LHCN-M2 (cell line): ENCODE results near the gene DNAJB5. TPM values are rescaled to one million over a fixed set of nuclear protein-coding genes. Genes with fewer than 3 reads are reported as not detected.

Experiments
- DNase-seq: peaks from one replicate; pipeline ENCODE4 v3.0.0-alpha.2; 2012; ENCODE audit warnings: low read depth
- total RNA-seq: library from RNA; depleted of rRNA; stranded (reverse); fragments of >200 nt; gene quantifications from 2 replicates; pipeline ENCODE4 v1.2.3, GENCODE V29; 2014

Gene DNAJB5
- total RNA-seq, 1 experiment from 2014 or later = 20.8 TPM

DNA sequence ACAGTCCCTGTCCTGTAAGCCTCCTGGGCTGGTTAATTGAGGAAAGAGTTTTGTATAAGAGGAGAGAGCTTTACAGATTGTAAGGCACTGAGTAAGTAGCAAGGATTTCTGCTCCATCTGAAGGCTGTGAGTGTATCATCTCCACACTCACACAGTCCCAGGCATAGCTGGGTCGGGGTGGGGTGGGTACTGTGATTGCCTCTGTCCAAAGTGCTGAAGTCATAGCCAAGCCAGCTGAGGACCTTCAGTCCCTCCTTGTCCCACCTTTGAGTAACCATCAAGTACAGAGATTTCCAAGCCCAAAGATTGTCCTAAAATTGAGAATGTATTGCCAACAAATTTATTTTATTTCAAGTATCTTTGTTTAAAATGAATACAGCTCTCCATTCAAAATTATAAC lies 5.5 kb upstream of the DNAJB5 start:
- peak; percentile 34 for DNase-seq

- DNase-seq = peak; percentile 61
These were observed 4.1 kb upstream of the DNAJB5 start for GRCh38 chr9:34985311-34985899.

DNA sequence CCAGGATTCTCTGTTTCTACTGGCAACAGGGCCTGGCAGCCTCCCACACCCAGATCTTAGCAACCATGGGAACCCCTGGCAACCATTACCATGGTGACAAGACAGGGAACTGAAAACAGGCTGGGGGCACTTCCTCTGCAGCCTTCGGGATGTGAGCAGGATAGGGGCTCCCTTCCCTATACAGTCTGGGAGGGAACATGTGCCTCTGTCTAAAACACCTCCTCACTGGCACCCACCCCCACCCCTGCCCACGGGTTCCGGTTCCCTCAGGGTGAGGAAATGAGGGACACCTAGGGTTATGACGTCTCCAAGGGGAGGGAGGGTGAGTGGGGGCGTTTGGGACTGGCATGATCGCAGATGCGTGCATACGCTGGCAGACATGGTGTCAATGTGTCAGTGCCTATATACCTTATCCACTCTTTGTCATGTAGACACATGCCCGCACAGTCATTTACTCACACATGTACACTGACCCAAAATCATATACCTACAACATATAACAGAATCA lies 3.0 kb upstream of the DNAJB5 start:
- DNase-seq = no peak

DNA sequence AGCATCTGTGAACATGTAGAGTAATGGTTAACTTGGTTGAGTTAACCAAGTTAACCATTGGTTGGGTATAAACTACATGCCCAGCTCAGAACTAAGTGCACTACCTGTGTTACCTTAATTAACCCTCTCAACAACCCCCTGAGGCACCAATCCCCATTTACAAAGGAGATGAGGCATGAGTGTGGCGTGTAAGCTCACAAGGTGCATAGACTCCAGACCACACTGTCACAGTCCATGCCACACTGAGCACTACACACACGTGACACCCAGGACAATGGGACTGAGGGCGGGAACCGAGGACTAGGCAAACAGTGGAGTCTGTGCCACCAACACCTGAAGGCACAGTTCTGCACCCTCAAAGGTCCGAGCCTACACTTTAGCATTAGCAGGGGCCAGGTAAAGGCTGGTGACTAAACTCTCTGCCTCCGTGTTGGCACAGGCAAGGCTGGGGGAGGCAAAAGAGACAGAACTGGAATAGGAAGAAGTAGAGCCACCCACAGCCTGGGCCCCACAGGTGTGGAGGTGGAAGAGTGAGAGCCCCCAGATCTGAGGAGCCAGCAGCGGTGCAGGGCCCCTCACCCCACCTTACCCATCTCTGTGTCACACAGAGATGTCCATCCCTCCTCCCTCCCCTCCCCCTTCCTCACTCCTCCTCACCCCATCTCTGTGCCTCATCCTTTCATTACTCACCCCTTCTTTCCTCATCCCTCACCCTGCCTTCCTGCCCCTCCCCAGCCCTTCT lies 2.2 kb upstream of the DNAJB5 start:
- no peak for DNase-seq

- DNase-seq = no peak
These were observed 1.1 kb upstream of the DNAJB5 start for GRCh38 chr9:34988218-34989002.

GRCh38 chr9:34989946-34990635 lies 546 bp downstream of the DNAJB5 start:
- peak; percentile 50 for DNase-seq

GRCh38 chr9:34990908-34991606 lies 1.5 kb downstream of the DNAJB5 start:
- DNase-seq = no peak

DNA sequence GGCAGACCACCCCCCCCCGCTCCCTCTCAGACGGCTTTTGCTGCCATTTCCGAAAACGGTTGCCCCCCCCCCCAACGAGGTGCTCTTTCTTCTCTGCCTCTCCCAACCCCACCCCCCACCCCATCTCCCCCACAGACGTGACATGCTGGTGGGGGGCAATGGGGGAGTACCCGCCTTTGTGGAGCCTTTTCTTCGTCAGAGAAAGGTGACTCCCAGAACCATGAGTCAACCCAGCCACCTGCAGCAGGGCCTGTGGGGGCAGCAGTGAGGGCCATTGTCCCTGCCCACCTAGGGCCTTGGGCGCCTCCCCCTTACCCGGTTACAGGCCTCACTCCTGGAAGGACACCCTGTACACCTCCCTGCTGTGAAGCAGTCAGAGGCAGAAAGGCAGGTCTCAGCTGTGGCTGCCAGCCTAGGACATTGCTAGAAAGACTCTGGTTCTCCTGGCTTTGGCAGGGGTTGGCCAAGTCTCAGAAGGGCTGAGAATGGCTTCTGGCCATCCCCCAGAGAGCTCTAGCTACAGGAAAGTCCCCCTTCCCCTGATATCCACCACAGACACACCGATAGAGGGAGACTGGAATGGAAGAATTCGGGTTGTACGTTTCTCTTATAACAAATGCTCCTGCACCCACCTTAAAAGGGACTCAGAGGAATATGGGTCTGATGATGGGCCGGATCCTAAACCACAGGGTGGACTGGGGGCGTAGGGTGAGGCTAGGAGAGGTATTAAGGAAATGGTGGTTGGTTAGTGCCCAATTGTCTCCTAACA lies 2.2 kb downstream of the DNAJB5 start:
- peak; percentile 41 for DNase-seq

DNA sequence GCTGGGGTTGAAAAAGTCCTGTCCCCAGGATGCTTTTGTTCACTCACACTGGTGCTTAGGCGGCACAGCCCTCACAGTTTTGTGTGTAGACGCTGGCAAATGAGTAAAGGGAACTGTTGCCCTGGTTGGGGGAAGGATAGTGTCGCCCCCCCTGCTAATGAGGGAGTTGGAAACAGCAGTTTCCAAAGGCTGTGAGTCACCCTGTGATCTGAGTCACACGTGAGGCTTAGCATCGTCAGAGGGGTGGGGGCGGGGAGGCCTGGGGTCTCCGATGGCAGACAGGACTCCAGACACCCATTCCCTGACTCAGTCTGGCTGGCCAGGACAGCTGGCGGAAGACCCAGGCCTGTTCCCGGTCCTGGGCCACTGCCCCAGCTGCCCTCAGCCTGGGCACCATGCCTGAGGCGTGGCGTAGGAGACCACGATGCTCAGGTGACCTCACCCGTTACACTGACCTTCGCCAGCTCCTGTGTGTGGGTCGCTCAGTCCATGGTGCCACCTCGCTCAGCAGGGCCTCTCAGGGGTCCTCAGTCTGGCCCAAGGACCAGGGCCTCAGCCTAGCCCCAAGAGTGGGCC lies 2.9 kb downstream of the DNAJB5 start:
- DNase-seq = peak; percentile 96

DNA sequence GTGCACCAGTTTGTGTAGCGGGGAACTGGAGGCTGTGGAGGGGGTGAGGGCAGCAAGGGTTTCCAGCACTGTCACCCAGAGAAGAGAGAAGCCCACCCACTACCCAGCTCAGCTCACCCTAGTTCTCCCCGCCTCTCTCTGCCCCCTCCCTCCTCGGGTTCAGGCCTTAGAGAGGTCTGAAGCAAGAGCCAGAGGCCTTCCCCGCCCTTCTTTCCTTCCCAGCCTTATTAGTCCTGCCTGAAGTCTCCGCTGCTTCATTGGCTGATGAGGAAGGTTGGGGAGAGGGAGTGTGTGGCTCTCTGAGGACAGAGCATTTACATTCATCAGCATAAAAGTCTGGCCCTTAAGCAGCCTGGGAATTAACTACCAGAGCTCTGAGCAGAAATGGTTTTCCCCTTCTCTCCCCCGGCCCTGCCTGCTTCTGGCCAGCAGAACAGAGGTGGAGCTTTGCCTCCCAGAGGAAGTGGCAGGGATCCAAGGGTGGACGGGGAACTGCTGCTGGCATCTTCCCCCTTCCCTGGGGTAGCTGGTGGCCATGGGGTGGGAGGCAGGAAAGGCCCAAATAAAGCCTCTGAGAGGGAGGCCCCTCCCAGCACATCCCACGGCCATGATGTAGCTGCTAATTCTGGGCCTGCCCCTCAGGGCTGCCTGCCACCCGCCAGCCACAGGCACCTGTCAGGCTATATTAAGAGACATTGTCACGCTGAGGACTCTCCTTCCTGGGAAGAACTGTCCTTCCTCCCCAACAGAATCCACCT lies 4.1 kb downstream of the DNAJB5 start:
- peak; percentile 82 for DNase-seq

DNA sequence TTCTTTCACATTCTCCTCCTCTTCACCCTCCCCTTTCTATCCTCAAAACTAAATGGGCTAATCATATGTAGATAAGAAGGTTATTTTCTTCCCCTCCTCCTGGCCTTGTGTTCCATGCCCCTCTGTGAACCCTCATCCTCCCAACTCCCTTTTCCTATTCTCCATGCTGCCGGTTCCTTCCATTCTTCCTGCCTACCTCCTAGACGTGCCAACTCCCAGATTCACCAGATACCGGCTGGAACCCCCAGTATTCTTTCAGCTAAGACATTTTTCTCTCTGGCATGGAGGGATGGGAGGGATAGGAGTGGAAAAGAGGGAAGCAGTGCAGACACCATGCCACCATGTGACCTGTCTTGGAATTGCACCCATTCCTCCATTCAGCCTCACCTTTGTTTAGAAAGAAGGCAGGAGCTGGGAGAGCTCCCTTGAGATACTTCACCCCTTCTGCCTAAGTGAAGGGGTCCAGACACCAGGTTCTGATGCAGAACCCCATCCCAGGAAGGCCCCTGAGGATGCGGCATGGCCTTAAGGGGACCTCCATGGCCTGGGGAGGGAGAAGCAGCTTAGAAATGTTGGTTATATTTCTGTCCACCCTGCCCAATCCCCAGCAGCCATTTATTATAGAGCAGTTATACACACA lies 4.8 kb downstream of the DNAJB5 start:
- peak; percentile 67 for DNase-seq

DNA sequence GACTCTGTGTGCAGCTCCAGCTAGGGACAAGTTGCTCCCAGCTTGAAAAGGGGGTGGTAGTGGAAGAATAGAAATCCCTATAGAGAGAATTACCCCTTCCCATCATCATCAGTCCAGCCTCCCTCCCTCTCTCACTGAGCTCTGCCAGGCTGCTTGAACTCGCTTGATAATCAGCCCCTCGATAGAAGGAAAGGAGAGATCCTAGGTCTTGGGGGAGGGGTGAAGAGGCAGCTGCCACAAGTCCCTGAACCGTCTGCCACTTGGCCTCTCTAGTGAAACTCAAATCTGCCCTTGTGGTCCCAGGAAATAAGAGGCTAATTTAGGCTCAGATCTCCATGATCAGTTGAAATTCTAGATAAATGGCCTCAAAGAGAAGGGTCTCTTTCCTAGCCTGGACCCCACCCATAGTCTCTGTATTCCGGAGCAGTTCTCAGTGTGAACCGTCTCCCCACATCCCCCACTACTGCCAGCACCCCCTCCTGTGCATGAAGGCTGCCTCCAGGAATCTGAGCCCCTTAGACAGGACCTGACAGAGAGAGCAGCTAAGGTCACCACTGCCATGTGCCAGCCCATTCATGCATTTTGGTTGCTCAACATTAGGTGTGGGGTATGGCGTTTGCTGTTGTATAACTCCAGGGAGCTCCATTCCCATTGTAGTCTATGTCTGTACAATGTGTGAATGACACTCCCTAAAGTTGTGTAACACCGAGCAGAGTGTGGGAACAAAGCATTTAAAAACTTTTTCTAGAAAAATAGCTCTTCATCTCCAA lies 5.5 kb downstream of the DNAJB5 start:
- DNase-seq = peak; percentile 51

DNA sequence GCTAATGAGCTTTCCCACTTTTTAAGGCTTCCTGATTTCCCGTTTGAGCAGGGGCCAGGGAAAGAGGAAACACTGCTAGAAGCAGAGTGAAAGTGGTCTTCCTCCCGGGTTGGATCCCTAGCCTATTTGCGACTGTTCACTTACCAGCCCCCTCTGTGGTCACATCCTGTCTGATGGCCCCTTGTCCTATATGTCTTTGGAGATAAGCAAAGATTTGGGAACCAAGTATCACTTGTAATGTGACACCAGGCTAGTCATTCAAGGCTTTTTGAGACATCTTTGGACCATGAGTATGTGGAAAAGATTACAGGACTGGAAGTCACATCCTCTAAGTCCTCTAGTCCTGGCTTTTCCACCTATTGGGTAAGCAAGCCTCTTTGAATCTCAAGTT lies 6.1 kb downstream of the DNAJB5 start:
- no peak for DNase-seq

- DNase-seq = no peak
These were observed 6.8 kb downstream of the DNAJB5 start for GRCh38 chr9:34996181-34996904.

DNA sequence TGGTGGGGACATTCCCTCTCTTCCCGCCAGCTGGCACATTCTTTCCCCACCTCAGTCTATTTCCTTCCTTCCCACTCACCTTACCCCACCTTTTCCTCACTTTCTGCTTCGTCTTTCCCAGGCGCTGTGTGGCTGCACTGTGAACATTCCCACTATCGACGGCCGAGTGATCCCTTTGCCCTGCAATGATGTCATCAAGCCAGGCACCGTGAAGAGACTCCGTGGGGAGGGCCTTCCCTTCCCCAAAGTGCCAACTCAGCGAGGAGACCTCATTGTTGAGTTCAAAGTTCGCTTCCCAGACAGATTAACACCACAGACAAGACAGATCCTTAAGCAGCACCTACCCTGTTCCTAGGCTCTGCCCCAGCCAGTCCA lies 7.3 kb downstream of the DNAJB5 start:
- DNase-seq = no peak

- DNase-seq = no peak
These were observed 7.8 kb downstream of the DNAJB5 start for GRCh38 chr9:34997379-34997781.

- no peak for DNase-seq
These were observed 8.7 kb downstream of the DNAJB5 start for GRCh38 chr9:34998266-34998665.
